Testis (tissue), 2 donors: Measurements from ENCODE around the gene PITRM1.

Experiments
- POLR2A ChIP-seq: fragments of 450-650 bp; IDR thresholded peaks from one replicate; pipeline ENCODE4 v1.6.1; 2017; ENCODE audit warnings: antibody characterized with exemption, mild to moderate bottlenecking, moderate library complexity
- TF ChIP-seq, protein P1 (sequence below), 3 experiments: fragments of 450-650 bp in 2 of 3; fragments of 200-600 bp in 1 of 3; sonication (generic) in 1 of 3; IDR thresholded peaks; one replicate each; pipeline ENCODE4 v1.5.1; 2016 to 2019; ENCODE audit warnings: antibody characterized with exemption in 3 of 3, mild to moderate bottlenecking in 2 of 3, moderate library complexity in 1 of 3

DNA sequence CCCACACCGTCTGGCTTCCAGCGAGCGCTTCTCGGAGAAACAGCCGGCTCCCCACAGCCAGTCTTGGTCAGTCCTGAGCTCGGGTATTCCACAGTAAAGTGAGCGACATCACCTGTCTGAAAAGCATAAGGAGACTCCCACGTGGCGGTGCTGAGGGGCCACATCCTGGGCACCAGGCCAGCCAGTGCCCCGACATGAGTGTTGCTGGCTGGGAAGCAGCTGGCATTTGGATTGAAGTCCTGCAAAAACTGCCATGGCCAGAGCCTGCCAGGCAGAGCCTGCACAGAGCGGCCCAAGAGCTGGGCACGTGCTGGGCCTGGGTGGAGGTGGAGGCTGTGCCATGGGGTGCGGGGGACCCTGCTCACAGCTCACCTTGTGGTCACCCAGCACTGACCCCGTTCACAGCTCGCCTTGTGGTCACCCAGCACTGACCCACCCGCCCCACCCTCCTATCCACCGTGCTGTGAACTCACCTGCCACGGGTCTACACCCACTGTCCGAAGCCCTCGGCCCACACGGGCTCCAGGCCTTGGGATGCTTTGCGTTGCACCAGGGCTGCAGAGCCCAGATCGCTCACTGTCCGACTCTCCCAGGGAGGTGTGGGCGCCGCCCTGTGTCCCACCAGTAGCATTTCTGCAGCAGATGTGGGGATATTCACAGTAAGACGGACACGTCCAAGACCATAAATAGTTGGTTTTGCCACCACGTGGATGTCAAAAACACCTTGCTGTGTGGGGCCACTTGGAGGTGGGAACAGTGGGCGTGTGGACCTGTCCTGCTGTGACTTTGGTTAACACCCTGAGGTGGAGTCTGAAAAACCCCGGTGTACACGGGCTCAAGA, 48.8 kb downstream of the PITRM1 start:
- TF ChIP-seq, protein P1, sequence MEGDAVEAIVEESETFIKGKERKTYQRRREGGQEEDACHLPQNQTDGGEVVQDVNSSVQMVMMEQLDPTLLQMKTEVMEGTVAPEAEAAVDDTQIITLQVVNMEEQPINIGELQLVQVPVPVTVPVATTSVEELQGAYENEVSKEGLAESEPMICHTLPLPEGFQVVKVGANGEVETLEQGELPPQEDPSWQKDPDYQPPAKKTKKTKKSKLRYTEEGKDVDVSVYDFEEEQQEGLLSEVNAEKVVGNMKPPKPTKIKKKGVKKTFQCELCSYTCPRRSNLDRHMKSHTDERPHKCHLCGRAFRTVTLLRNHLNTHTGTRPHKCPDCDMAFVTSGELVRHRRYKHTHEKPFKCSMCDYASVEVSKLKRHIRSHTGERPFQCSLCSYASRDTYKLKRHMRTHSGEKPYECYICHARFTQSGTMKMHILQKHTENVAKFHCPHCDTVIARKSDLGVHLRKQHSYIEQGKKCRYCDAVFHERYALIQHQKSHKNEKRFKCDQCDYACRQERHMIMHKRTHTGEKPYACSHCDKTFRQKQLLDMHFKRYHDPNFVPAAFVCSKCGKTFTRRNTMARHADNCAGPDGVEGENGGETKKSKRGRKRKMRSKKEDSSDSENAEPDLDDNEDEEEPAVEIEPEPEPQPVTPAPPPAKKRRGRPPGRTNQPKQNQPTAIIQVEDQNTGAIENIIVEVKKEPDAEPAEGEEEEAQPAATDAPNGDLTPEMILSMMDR (IDR thresholded peaks at IDR 0.05): no peak
- TF ChIP-seq POLR2A: no peak
